OCI-LY1 (cell line): ENCODE measurements around the gene WTAP.

ENCODE experiments used
- CTCF ChIP-seq: fragments of 200-600 bp; sonication (generic), shearing (Covaris generic); IDR thresholded peaks from 2 replicates; pipeline ENCODE4 v1.5.1; 2017; ENCODE audit warnings: mild to moderate bottlenecking, antibody characterized with exemption, low read length, moderate library complexity, mixed read lengths
- EZH2 ChIP-seq: fragments of 200-600 bp; sonication (generic), shearing (Covaris generic); IDR thresholded peaks from 2 replicates; pipeline ENCODE4 v1.8.0; 2017; ENCODE audit warnings: borderline replicate concordance, mixed run types, mild to moderate bottlenecking, antibody characterized with exemption, low read length, moderate library complexity, mixed read lengths

DNA sequence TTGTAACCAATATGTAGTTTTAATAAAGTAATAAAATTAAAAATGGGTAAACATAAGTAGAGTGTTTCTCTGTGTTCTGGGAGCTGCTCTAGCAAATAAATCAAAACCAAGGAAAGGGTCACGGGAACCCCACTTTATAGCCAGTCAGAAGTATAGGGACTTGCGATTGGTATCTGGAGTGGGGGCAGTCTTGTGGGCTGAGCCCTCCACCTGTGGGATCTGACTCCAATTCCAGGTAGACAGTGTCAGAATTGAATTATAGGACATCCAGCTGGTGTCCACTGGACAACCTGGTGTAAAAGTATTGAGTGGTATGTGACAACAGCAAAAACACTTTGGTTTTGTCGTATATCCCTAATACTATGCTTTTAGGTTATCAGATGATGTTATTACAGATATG lies 48.7 kb upstream of the WTAP start:
- TF ChIP-seq CTCF (no peak), EZH2 (no peak)
